Thyroid gland (tissue), 4 donors: ENCODE results near the gene MYO10. TPM values are rescaled to one million over a fixed set of nuclear protein-coding genes. Genes with fewer than 3 reads are reported as not detected.

Experiments used
- DNase-seq, 2 donors: peaks; one replicate each; pipeline ENCODE4 v3.0.0-alpha.2; 2019
- H3K27ac ChIP-seq, 3 donors: fragments of 200-600 bp; sonication (generic); 1 replicate in 2 of 3; 2 replicates in 1 of 3; pipeline ENCODE4 v1.5.1; 2016 to 2019; ENCODE audit warnings: mild to moderate bottlenecking in 1 of 3, moderate library complexity in 1 of 3
- H3K27me3 ChIP-seq: fragments of 200-600 bp; sonication (generic); one replicate; pipeline ENCODE4 v1.5.1; 2019
- H3K36me3 ChIP-seq, 2 donors: fragments of 200-600 bp; sonication (generic); one replicate each; pipeline ENCODE4 v1.5.1; 2016 to 2019
- H3K4me1 ChIP-seq, 2 donors: fragments of 200-600 bp; sonication (generic); one replicate each; pipeline ENCODE4 v1.5.1; 2017 to 2019
- H3K4me3 ChIP-seq, 3 donors: fragments of 200-600 bp; sonication (generic); replicated peaks in 1 of 3; 1 replicate in 2 of 3; 2 replicates in 1 of 3; pipeline ENCODE4 v1.5.1; 2016; ENCODE audit warnings: mild to moderate bottlenecking in 1 of 3
- H3K9me3 ChIP-seq: fragments of 200-600 bp; sonication (generic); one replicate; pipeline ENCODE4 v1.5.1; 2017
- POLR2A ChIP-seq, 2 donors: fragments of 450-650 bp; IDR thresholded peaks; one replicate each; pipeline ENCODE4 v1.6.1; 2017; ENCODE audit warnings: antibody characterized with exemption in 2 of 2, mild to moderate bottlenecking in 2 of 2, moderate library complexity in 1 of 2
- WGBS, 2 donors: methylation state at CpG; one replicate each; pipeline ENCODE4 v1.1.5; 2017; 5-methylcytosine and 5-hydroxymethylcytosine counted together
- intact Hi-C: fragments of 100-400 bp; cut with DNase I; formaldehyde crosslinking; loops from one replicate; pipeline ENCODE4 v1.15.1; 2023
- small RNA-seq: library from RNA; depleted of rRNA; stranded (forward); fragments of <200 nt; gene quantifications from one replicate; pipeline ENCODE3, GENCODE V24; 2016
- total RNA-seq, 4 donors: library from RNA; depleted of rRNA; stranded (reverse); fragments of >200 nt; gene quantifications; one replicate each; pipeline ENCODE4 v1.2.3, GENCODE V29; 2016
- TF ChIP-seq, protein P1 (sequence below), 6 experiments: fragments of 200-600 bp in 3 of 6; fragments of 450-650 bp in 3 of 6; sonication (generic) in 3 of 6; IDR thresholded peaks; one replicate each; pipeline ENCODE4 v1.5.1; 2016 to 2019; ENCODE audit warnings: antibody characterized with exemption in 6 of 6, mild to moderate bottlenecking in 2 of 6, inconsistent platforms in 1 of 6, moderate library complexity in 1 of 6

MYO10 gene
- total RNA-seq, 4 donors from 2014 or later, result 49.2 to 89.6 (median 71.0) TPM

DNA sequence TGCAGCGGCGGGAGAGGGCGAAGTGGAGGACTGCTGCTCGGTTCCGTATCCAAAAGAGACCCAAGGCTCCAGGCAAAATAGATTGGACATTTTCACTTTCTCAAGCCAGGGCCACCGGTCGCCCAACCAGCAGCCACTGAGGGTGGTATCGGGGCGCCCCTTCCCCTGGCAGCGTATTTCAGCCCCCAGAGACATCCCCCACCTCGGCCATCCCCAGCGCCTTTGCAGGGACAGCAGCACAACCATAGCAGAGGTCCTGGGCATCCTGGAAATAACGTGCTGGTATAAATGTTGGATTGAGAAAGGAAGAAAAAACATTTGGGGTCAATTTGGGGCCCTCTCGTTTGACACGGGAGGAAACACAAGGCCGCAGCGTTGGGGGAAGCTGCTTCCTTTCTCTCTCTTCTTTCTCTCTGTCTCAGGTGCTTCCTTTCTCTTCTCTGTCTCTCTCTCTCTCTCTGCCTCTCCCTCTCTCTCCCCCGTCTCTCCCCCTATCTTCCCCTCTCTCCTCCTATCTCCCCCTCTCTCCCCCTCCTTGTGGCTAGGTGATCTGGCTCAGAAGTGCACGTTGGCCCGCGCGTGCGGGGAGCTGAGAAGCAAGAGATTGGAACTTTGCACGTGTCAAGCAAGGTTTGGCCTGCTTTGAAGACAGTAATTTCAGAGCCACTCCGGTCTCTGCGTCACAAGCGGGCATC, 318.7 kb downstream of the MYO10 start:
- no peaks in the 10 kb centered on the region for H3K9me3 ChIP-seq
- TF ChIP-seq, protein P1, sequence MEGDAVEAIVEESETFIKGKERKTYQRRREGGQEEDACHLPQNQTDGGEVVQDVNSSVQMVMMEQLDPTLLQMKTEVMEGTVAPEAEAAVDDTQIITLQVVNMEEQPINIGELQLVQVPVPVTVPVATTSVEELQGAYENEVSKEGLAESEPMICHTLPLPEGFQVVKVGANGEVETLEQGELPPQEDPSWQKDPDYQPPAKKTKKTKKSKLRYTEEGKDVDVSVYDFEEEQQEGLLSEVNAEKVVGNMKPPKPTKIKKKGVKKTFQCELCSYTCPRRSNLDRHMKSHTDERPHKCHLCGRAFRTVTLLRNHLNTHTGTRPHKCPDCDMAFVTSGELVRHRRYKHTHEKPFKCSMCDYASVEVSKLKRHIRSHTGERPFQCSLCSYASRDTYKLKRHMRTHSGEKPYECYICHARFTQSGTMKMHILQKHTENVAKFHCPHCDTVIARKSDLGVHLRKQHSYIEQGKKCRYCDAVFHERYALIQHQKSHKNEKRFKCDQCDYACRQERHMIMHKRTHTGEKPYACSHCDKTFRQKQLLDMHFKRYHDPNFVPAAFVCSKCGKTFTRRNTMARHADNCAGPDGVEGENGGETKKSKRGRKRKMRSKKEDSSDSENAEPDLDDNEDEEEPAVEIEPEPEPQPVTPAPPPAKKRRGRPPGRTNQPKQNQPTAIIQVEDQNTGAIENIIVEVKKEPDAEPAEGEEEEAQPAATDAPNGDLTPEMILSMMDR (IDR thresholded peaks at IDR 0.05), result no peak
- peak overlapping the region in 2 of 3 donors; percentile 22 to 79 for H3K4me3 ChIP-seq
- peak overlapping the region in 2 of 3 donors; percentile 32 to 47 for H3K27ac ChIP-seq
- H3K36me3 ChIP-seq, result no peaks in the 10 kb centered on the region
- H3K27me3 ChIP-seq, result no peaks in the 10 kb centered on the region
- 34 to 37% methylated on average over 21 to 24 of the region's 27 CpGs for WGBS, 2 donors
- intact Hi-C loops, result no loop called here
- peaks cover 0 to 12% of the 10 kb centered on the region in 2 donors for H3K4me1 ChIP-seq
- DNase-seq, result peak; percentile 8 to 28

DNA sequence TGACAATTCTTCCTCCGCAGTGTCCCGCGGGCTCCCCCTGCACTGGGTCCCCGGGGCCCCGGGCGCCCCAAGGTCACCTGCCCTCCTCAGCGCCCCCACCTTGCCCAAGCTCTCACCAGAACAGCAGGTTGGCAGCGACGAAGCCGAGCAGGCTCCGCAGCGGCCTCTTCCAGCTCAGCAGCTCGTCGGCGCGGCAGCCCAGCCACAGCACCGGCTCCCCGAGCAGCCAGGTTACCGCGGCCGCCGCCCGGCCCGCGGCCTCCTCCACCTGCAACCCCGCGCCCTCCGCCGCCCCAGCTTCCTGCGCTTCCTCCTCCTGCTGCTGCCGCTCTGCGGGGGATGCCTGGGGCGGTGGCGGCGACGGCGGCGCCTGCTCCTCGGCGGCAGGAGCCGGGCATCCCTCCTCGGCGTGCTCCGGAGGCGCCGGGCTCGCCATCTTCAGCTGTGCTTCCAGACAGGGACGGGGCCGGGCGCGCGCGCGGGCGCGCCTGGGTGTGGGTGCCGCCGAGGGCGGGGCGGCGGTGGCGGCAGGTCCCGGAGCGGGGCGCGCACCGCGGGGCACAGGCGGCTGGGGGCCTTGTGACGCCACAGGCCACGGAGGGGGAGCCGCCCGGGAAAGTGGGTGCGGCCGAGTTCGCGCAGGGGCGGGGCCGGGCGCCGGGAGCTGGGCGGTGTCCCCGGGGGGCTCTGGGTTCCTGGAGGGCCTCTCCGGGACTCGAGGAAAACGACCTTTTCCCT, 319.4 kb downstream of the MYO10 start, which contains the start of gene RETREG1:
Gene RETREG1, minus strand, starts transcription at position 462 of the 738 bp plus-strand sequence. Its CDS starts 26 bp downstream, at position 436.
- TF ChIP-seq POLR2A (IDR thresholded peaks at IDR 0.05), result peak in 1 of 2 donors; percentile 54
- TF ChIP-seq, protein P1 (IDR thresholded peaks at IDR 0.05), result no peak
- no peaks in the 10 kb centered on the region for H3K27me3 ChIP-seq
- intact Hi-C loops, result no loop called here
- H3K27ac ChIP-seq, result peak within 1 kb of the TSS; percentile 3 to 69 (median 47)
- no peaks in the 10 kb centered on the region for H3K36me3 ChIP-seq
- peak within 1 kb of the TSS; percentile 12 to 79 (median 44) for H3K4me3 ChIP-seq
- H3K9me3 ChIP-seq, result no peaks in the 10 kb centered on the region
- 0% methylated on average over 12 to 15 of the region's 86 CpGs for WGBS, 2 donors
- H3K4me1 ChIP-seq, result peaks cover 0 to 12% of the 10 kb centered on the region in 2 donors
- DNase-seq, result peak; percentile 72

DNA sequence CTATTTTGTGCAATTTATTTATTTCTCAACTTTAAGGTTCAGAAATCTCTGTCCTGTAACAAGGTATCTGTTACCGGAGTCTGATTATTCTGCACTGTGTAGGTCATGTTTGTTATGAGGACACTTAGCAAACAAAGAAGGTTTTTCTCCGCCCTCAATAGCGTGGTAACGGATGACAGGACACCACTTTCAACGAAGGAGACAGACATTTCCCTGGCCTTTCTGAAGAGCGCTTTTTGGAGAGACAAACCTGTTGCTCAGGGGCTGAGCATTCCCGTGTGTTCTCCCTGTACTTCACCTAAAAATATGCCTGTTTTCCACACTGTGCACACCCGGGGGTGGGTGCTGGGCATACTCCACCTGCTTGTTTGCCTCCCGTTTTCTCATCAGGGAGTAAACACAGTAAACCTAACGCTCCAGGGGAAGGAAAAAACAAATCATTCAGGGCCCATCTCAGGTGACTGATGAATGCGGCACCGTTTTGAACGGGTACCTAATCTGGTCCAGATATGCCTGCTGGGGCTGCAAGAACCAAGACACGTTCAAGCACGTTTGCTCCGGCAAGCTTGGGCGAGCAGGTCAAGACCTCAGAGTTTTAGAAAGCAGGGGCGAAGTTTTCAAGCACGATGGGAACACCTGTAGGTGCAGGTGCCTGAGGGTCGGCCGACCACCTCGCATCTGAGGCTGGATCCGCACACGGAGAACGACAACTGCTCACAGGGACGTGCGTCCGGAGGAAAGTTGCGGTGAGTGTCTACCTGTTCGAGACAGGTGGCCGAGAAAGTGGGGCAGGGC, 320.1 kb downstream of the MYO10 start:
- Histone ChIP-seq H3K27me3 (no peaks in the 10 kb centered on the region), H3K27ac (peak overlapping the region; percentile 3 to 69 (median 41)), H3K36me3 (no peaks in the 10 kb centered on the region), H3K4me1 (peaks cover 0 to 12% of the 10 kb centered on the region in 2 donors), H3K9me3 (no peaks in the 10 kb centered on the region), H3K4me3 (peak overlapping the region; percentile 12 to 79 (median 44))
- TF ChIP-seq, protein P1 (IDR thresholded peaks at IDR 0.05), result no peak
- peak in 1 of 2 donors; percentile 27 for TF ChIP-seq POLR2A (IDR thresholded peaks at IDR 0.05)
- DNase-seq, result peak; percentile 23 to 26
- intact Hi-C loops, result no loop called here
- 6 to 21% methylated on average over 21 to 29 of the region's 31 CpGs for WGBS, 2 donors

DNA sequence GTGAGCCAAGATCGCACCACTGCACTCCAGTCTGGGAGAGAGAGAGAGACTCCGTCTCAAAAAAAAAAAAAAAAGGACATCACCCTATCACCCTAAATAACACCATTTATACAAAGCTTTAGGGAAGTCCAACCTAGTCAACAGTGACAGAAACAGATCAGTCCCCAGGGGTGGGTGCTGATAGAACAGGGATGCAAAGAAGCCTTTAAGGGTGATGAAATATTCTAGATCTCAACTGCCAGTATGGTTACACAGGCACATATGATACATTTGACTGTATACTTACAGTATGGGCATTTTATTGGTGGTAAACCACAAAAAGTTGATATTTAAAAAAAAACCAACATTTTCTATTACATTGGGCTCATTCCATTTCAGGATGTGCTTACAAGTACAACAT, 324.1 kb downstream of the MYO10 start:
- DNase-seq, result no peak
- intact Hi-C loops, result no loop called here
- no peaks in the 10 kb centered on the region for H3K27me3 ChIP-seq
- no peaks in the 10 kb centered on the region for H3K36me3 ChIP-seq
- H3K4me1 ChIP-seq, result peaks cover 0 to 12% of the 10 kb centered on the region in 2 donors
- no peak overlapping the region for H3K4me3 ChIP-seq
- no peaks in the 10 kb centered on the region for H3K9me3 ChIP-seq
- 94 to 98% methylated on average over 2 of the region's 2 CpGs for WGBS, 2 donors
- TF ChIP-seq, protein P1 (IDR thresholded peaks at IDR 0.05), result no peak
- TF ChIP-seq POLR2A (IDR thresholded peaks at IDR 0.05), result no peak
- no peak overlapping the region for H3K27ac ChIP-seq

Small RNAs within 50 kb of the gene (small RNA-seq; reads per million reads assigned to genes)
- gene RF00019, result not detected
- gene RNA5SP179, result not detected
- not detected for gene RNU6-660P
